Stimulated activated CD8-positive, alpha-beta memory T cell treated with anti-CD3 and anti-CD28 coated beads, Interleukin-12 subunit alpha, Interleukin-12 subunit beta, amount 100 ng/mL, for 4 hours (primary cell): Measurements from ENCODE around the gene PPP1R14B.

Experiments
- DNase-seq: peaks from one replicate; pipeline ENCODE4 v3.0.0-alpha.2; 2020; ENCODE audit warnings: low read depth

Gene PPP1R14B, protein sequence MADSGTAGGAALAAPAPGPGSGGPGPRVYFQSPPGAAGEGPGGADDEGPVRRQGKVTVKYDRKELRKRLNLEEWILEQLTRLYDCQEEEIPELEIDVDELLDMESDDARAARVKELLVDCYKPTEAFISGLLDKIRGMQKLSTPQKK

DNA sequence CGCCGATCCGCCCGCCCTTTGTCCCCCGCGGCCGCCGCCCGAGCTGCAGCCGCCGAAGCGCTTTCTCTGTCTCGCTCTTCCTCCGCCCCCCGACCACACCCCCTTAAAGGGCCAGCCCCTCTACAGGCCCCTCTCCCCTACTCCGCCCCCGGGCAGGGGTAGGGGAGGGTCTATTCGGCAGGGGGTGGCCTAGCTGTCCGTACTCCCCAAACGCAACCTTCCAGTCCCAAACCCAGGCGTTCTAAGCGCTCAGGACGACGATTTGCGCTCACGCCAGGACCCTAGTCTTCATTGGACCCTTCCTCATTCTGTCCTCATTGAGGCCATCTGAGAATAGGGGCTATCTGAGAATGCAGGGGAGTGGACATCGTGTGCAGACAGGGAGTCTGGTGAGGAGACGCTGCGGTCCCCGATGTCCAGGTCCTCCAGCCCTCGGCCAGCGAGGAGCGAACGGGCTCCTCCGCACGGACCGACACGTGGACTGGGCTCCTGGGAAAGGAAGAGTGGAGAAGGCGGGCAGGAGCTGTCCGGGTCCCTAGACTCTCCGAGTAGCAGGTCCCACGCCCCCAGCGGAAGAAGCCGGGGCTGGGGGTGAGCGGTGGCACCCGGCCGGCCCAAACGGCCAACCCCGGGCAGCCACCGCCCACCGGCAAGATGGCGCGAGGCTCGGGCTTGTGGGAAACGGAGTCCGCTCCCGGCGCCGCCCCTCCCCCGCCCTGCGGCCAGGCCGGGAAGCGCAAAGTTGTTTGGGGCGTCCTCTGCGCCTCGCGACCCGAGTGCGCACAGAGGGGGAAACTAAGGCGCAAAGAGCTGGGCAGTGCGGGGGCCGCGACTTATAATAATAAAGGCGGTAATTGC, at the start of gene PPP1R14B:
Gene PPP1R14B, minus strand, starts transcription at position 73 of the 858 bp plus-strand sequence. CDS start 270 bp downstream, outside the sequence.
- peak; percentile 67 for DNase-seq

DNA sequence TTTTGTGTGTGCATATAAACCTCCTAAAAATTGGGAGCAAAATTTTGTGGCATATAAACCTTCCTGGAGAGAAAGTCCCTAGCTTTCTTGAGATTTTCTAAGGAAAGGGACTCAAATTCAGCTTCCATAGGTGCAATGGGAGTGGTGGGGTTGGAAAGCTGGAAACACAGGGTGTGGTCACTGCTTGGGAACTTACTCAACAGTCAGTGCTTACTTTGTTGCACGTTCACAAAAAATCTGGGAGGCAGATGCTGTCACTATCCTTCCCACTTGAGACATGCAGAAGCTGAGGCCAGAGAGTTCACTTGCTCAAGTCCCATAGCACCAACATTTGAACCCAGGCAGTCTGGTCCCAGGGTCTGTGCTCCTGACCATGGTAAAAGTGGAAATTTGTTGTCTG, 49.5 kb upstream of the PPP1R14B start:
- DNase-seq = no peak

DNA sequence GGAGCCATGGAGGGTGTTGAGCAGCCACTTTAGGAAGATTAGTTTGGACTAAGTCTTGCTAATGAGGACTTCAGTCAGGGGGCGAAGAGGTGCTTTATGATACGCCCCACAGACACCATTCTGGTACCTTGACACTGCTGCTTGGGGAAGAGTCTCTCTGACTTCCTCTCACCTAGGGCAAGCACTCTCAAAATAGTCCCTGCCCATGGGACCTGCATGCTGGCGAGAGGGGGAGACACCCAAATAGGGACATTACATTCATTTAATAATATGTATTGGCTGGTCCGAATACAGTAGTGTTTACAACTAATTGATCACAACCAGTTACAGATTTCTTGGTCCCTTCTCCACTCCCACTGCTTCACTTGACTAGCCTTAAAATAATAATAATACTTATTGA, 49.0 kb upstream of the PPP1R14B start:
- DNase-seq = no peak

DNA sequence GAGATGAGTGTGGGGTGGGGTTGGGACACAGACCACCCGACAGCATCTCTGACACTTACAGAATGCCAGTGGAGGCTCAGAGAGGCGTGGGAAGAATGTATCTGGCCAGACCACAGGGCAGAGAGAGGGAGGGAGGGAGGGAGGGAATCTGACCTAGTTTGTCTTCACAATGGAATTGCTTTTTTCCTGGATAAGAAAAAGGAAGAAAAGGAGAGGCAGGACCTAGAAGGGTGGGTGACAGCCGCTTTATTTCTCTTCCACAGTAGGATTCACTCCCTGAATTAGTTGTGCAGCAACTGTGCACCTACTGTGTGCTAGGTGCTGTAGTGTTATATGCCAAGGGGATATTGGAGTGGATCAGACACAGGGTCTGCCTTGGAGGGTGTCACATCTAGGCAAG, 48.0 kb upstream of the PPP1R14B start:
- DNase-seq = no peak

DNA sequence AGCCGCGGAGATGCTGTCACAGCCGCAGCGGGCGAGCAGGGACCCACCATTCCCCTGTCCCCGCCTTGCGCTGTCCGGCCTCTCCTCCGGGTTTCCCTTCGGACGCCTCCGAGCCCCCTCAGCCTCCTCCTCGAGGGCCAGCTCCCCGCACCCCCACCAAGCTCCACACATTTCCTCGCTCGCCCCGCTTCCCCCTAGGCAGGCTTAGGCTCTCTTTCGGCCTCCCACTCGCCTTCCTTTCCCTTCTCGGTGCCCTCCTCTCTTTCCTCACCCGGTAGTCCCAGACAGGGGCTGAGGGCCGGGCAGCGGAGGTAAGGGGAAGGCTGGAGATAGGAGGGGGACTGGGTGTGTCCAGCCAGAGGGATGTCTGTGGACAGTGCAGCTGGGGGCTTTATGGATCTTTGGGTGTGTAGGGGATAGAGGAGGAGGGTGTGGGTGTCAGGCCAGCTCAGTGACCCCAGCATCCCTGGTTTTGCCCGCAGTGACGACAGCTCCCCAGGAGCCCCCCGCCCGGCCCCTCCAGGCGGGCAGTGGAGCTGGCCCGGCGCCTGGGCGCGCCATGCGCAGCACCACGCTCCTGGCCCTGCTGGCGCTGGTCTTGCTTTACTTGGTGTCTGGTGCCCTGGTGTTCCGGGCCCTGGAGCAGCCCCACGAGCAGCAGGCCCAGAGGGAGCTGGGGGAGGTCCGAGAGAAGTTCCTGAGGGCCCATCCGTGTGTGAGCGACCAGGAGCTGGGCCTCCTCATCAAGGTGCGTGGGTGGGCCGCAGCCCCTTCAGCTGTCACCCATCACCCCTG, 45.9 kb upstream of the PPP1R14B start:
- no peak for DNase-seq

DNA sequence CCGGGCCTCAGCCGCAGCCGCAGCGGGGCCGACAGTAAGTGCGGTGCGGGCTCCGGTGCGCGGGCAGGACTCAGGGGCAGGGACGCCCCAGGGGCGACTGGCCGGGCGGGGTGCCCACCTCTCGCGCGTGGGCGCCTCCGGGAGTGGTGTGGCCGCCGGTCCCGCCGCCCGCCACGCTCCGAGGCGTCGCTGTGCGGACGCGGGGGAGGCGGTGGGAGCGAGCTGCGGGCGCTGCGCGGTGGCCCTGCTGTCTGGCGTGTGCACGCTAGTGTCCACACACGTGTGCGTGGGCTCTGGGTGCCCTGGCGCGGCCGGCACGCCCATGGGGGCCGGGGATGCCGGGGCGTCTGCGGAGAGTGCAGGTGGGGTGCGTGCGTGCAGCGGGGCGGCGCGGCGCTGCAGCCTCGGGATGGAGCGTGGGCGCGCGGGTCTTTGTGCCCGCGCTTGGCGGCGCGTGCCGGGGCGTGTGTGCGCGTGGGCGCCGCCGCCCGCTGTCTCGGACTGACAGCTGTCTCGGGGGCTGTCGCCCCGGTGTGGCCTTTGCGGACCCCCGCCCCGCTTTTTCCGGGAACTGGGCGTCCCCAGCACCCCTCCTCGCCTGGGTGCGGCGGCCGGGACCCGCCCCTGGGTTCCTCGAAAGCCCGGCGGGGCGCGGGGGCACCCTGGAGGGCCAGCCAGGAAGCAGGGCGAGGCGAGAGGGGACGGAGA, 45.2 kb upstream of the PPP1R14B start:
- no peak for DNase-seq

DNA sequence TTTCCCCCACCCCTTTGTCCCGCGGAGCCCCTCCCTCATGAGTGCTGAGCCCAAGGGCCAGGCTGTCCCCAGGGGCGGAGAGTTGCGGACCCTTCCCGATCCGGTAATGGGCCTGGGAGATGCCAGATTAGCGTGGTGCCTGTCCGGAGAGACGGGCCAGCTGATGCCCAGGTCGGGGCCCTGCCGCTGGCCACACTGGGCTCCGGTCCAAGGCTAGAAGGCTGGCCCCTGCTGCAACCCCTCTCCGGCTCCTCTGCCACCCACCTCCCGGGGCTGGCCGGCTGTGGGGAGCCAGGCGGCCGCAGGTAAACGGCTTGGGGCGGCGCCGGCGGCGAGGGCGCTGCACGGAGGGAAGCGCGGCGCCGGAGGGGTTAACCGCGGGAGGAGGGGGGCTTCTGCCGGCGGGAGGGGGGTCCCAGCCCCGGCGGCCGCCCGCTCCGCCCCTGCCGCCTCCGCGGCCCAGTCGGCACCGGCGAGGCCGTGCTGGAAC, 44.6 kb upstream of the PPP1R14B start, which contains the start of gene KCNK4:
Gene KCNK4, plus strand, starts transcription at position 41 of the 490 bp plus-strand sequence. CDS start 1,717 bp downstream, outside the sequence.
- DNase-seq = no peak

DNA sequence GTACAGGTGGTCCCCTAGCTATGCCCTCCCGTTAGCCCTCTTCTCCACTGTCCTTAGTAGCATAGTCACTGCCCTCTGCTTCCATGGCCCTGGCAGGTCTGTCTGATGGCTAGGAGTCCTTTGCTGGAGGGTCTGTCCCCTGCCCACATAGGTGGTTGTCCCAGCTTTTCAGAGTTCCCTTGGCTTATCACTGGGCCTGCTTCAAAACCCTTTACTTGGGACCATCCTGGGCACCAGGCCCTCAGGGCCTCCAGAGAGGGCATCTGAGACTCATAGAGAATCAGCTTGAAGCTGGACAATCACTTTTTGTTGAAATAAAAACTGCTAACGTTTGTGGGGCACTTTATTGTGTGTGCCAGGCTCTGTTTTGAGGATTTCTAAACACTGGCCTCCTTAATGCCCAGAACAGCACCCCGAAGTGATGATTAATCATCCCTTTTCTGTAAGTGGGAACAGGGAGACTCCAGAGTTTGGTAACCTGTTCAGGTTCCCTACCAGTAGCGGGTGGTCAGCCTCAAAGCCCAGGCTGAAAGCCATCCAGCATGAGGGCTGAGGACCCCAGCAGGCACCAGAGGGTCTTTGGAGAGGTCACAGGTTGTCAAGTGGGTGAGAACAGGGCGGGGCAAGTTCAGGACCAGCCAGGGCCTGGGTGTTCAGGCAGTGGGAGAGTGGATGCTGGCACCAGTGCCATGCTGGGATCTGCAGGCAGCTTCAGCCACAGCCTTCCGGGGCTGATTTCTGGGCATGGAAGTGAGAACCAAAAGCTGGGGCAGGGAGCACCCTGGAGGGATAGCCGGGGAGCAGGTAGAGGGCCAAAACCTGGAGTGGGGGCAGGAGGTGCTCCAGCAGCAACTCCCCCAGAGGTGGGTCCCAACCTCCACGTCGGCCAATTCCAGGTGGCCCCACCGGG, 43.9 kb upstream of the PPP1R14B start:
- DNase-seq = no peak

DNA sequence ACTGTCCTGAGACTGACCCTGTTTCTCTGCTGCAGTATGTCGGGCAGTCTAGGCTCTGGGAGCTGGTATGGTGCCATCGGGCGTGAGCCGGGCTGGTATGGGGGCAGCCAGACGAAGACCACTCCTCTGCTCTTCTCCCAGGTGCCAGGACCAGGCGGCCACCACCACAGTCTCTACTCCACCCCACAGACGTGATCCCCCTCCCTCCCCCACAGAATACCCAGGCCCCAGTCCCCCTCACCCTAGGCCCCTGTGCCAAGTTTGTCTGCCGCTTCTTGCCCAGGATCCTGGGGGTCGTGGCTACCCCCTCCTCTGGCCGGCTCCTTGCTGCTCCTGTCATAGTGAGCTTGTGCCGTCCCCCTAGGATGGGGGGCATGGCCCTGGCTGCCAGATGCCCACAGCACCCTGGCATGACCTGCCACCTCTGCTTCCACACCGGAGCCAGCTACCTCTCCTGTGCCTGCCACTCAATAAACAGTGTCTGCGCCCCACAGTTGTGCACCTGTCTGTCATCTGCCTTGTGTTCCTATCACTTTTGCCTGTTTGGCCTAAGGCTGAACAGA, 42.3 kb upstream of the PPP1R14B start:
- DNase-seq = no peak

DNA sequence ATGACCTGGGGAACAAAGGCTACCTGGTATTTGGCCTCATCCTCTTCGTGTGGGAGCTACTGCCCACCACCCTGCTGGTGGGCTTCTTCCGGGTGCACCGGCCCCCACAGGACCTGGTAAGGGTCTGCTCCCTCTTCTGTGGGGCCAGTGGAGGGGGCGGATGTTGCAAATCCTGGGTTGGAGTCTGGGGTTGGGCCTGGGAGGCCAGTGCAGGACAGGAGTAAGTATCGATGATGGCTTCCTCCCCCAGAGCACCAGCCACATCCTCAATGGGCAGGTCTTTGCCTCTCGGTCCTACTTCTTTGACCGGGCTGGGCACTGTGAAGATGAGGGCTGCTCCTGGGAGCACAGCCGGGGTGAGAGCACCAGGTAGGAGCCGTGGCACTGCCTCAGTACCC, 41.6 kb upstream of the PPP1R14B start:
- no peak for DNase-seq

DNA sequence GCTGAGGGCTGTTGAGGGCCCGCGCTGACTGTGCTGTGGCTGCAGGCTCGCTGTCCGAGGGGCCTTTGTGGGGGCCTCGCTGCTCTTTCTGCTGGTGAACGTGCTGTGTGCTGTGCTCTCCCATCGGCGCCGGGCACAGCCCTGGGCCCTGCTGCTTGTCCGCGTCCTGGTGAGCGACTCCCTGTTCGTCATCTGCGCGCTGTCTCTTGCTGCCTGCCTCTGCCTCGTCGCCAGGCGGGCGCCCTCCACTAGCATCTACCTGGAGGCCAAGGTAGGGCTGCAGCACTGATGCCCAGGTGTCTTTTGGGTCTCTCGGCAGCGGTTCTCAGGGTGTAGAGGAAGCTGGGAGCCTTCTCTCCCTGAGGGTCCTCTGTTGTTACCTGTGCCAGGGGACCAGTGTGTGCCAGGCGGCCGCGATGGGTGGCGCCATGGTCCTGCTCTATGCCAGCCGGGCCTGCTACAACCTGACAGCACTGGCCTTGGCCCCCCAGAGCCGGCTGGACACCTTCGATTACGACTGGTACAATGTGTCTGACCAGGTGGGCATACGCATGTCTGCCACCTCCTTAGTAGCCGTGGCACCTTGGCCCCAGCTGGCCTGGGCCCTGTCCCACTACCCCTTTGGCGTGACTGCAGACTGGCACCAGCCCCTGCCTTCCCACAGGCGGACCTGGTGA, 41.1 kb upstream of the PPP1R14B start:
- no peak for DNase-seq

DNA sequence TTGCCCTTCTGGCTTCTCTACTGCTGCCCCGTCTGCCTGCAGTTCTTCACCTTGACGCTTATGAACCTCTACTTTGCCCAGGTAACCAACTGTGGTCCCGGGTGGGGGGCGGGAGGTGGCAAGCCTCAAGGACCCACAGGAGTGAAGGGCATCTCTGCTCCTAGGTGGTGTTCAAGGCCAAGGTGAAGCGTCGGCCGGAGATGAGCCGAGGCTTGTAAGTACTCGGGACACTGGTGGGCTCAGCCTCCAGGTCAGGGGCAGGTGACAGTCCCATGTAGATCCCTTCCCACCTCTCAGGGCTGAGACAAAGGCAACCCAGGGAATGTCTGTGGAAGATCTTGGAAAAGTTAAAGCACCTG, 40.0 kb upstream of the PPP1R14B start:
- no peak for DNase-seq

DNA sequence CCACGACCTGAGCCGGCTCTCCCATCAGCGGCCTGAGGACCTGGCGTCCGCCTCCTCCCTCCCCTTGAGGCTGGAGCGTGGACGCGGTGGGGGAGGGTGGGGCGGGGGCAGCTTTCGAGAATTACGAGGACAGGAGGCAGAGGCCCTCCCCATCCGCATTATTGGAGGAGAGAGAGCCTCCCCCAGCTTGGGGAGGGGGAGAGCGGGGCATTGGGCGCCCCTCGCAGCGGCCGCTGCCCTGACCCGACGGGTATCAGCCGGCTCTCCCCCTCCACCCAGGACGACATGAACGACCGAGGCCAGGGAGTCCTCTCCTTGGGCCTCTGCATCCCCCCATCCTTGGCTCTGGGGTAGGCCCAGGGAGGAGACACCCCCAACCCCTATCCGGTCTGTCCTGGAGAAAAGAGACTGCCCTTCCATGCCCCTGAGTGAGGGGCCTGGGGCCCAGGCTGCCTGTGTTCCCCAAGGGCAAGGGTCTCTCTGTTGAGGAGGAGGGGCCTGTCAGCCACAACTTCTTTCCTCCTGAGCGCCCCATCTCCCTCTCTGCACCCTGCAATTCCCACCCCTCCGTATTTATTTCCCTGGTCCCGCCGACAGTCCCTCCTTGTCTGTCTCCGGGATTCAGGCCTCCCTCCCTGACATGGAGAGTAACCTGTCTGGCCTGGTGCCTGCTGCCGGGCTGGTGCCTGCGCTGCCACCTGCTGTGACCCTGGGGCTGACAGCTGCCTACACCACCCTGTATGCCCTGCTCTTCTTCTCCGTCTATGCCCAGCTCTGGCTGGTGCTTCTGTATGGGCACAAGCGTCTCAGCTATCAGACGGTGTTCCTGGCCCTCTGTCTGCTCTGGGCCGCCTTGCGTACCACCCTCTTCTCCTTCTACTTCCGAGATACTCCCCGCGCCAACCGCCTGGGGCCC, 39.4 kb upstream of the PPP1R14B start:
- no peak for DNase-seq

DNA sequence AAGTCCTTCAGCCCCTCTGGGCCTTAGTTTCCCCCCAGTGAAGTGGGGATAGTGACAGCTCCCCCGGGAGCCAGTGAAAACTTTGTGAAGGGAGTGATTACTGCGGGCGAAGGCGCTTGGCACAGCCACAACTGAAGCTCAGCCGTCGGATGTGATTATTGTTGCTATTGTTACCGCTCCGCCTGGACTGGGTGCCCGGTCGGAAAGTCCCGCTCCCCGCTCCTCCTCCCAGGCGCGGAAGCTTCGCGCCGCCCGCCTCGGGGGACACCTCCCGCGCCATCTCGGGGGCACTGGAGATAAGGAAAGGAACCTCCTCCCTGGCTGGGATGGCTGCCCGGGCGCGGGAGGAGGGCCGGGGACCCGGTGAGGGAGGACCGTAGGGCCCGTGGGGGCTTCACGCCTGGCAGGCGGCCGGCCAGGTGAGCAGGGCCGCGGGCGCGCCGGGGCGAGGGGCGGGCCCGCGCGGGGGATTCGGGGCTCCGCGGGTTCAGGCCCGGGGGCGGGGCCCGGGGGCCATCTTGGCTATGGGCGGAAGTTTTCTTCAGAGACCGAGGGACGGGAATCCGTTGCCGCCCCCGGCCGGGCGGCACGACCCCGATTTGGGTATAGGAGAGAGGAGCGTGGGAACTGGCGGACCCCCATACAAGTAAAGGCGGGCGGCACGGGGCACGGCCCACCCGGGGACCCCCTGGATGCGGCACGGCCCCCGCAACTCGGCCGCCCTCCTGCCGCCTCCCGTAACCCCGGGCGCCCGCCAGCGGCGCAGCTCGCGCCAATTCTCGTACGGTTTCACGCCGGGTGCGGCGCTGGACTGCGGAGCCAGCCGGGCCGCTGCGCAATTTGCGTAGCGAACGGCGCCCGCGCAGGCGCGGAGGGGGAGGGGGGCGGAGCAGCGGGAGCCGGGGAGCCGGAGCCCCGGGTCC, 38.5 kb upstream of the PPP1R14B start, which contains the start of gene GPR137:
Gene GPR137, plus strand, starts transcription at position 887 of the 923 bp plus-strand sequence. CDS start 677 bp downstream, outside the sequence.
- peak; percentile 90 for DNase-seq

DNA sequence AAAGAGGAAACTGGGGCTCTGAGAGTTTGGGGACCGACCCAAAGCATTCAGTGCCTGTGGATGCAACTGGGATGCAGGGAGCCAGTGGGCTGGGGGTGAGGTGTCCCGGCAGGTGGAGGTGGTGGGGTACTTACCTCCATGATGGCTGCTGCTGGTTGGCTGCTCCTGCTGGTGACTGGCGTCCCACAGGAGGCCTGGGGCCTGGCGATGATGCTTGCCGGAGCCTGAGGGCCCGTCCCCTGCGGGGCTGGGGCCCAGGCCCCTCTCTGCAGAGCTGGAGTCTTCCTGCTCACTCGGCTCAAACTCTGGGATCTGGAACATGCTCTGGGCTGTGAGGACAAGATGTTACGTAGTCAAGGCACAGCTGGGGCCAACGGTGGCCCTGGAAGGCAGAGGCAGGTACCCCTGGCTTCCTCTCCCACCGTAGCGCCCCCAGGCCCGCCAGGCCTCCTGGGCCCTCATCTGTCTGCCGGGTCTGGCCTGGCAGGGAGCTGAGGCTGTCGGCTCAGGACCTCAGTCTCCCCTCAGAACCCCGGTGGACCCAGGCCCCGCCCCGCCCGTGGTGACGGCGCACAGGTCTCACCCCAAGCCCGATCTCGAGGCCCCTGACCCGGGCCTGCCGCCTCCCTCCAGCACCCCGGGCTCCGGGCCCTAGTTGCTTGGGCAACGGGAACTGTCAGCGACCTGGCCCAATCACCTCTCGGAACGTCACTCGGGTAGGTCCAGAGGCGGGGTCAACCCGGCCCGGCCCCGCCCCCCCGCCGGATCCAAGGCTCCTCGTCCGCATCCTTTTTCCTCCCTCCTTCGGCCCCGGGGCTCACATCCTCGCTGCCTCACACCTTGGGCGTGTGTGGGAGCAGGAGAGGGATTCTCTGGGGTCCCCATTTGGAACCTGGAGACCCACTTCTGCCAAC, 37.6 kb upstream of the PPP1R14B start, which contains the start of gene BAD:
Gene BAD, minus strand, starts transcription at position 618 of the 914 bp plus-strand sequence. Its CDS starts 297 bp downstream, at position 321.
- DNase-seq = peak; percentile 85

DNA sequence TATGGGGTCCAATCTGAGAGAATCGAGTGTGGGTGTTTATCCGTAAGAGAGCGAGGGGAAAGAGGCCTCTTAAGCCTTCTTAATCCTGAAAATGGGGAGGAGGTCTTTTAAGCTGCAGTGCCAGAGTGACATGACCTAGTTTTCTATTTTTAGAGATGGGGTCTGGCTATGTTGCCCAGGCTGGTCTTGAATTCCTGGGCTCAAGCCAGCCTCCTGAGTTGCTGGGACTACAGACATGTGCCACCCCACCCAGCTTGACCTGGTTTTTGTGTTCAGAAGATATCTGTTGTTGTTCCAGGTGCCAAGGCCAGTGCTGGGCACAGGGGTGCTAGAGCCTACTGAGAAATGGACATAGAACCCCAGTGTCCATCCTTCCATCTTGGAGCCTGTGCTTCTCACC, 36.3 kb upstream of the PPP1R14B start:
- DNase-seq = no peak
